HG03139 (cell line): Measurements from ENCODE around the gene TEDC2.
A peak's percentile ranks its signal among the peaks of the same experiment; 100 is the strongest.

Source experiments
- ATAC-seq: cut with Tn5 transposase; IDR thresholded peaks from one replicate; pipeline ENCODE4 v1.9.1; 2021; ENCODE audit not compliant: unreplicated experiment

Gene TEDC2

GRCh38 chr16:2511128-2511800 lies 51.4 kb downstream of the TEDC2 start:
- no peak for ATAC-seq

- ATAC-seq: no peak
Observed at GRCh38 chr16:2511996-2512734, 52.3 kb downstream of the TEDC2 start.

GRCh38 chr16:2512735-2513404 lies 53.0 kb downstream of the TEDC2 start:
- no peak for ATAC-seq

- ATAC-seq: peak; percentile 74
Observed at GRCh38 chr16:2513405-2514332, 53.8 kb downstream of the TEDC2 start, which contains the start of gene ATP6V0C. Gene ATP6V0C (plus strand): TSS chr16:2513952. CDS start chr16:2514104, 152 bp downstream.
